Heart right ventricle (tissue), 16 donors: ENCODE results near the gene SNCB. TPM values are rescaled to one million over a fixed set of nuclear protein-coding genes. Genes with fewer than 3 reads are reported as not detected.

Source experiments
- ATAC-seq, 8 donors: fragments of 200-7000 bp; cut with Tn5 transposase; one replicate each; pipeline ENCODE4 v1.9.1; 2020; ENCODE audit warnings: mild to moderate bottlenecking in 8 of 8, moderate library complexity in 8 of 8, moderate number of reproducible peaks in 1 of 8
- DNase-seq, 2 donors: peaks; one replicate each; pipeline ENCODE4 v3.0.0-alpha.2; 2020
- H3K27ac ChIP-seq, 10 donors: fragments of 200-600 bp; sonication (generic) in 2 of 10; one replicate each; pipeline versions ENCODE4 v1.5.0 to v1.8.0; 2020 to 2022; ENCODE audit warnings: mild to moderate bottlenecking in 3 of 10
- H3K27me3 ChIP-seq, 7 donors: fragments of 200-600 bp; one replicate each; pipeline ENCODE4 v1.8.0; 2021 to 2022; ENCODE audit warnings: mild to moderate bottlenecking in 2 of 7
- H3K36me3 ChIP-seq, 9 donors: fragments of 200-600 bp; sonication (generic) in 1 of 9; one replicate each; pipeline versions ENCODE4 v1.5.0 to v1.8.0; 2020 to 2022; ENCODE audit warnings: mild to moderate bottlenecking in 2 of 9
- H3K4me1 ChIP-seq, 9 donors: fragments of 200-600 bp; sonication (generic) in 1 of 9; one replicate each; pipeline versions ENCODE4 v1.5.0 to v1.8.0; 2020 to 2022; ENCODE audit warnings: mild to moderate bottlenecking in 4 of 9
- H3K4me3 ChIP-seq, 10 donors: fragments of 200-600 bp; sonication (generic) in 2 of 10; one replicate each; pipeline versions ENCODE4 v1.5.0 to v1.8.0; 2020 to 2022; ENCODE audit warnings: mild to moderate bottlenecking in 7 of 10, moderate library complexity in 2 of 10
- H3K9me3 ChIP-seq, 11 donors: fragments of 200-600 bp in 10 of 11; sonication (generic) in 2 of 11; one replicate each; pipeline versions ENCODE4 v1.5.0 to v1.8.0; 2013 to 2022; ENCODE audit warnings: mild to moderate bottlenecking in 2 of 11, control low read depth in 1 of 11, moderate library complexity in 1 of 11
- CTCF ChIP-seq, 9 donors: fragments of 200-600 bp; sonication (generic) in 2 of 9; IDR thresholded peaks; one replicate each; pipeline versions ENCODE4 v1.5.0 to v1.8.0; 2021 to 2022; ENCODE audit warnings: antibody characterized with exemption in 9 of 9, mild to moderate bottlenecking in 5 of 9, moderate library complexity in 1 of 9
- WGBS, 2 donors: extraction: QIAGEN DNeasy Blood & Tissue Kit; methylation state at CpG; one replicate each; pipeline ENCODE4 v1.1.7; 2013; ENCODE audit warnings: inconsistent platforms in 1 of 2; 5-methylcytosine and 5-hydroxymethylcytosine counted together
- intact Hi-C, 10 donors: fragments of 100-400 bp; cut with DNase I; formaldehyde crosslinking; loops; one replicate each; pipeline versions ENCODE4 v1.11.1 to v1.14.2; 2022
- polyA plus RNA-seq, 2 donors: library from polyadenylated mRNA; stranded (reverse); fragments of 200-250 nt; gene quantifications; one replicate each; pipeline ENCODE4 v1.2.3, GENCODE V29; 2013
- total RNA-seq, 10 donors: library from RNA; stranded (reverse); fragmentation: NEBNext Ultra II Directional in 3 of 10; extraction: Animal tissue kit (Norgen Biotek cat#: 25700) in 3 of 10; gene quantifications; one replicate each; pipeline versions ENCODE4 v1.2.1 to v1.2.4, GENCODE V29; 2021 to 2023
- donor health status: Arrhythmogenic right ventricular cardiomyopathy.
- donor health status: ischemic (EF 13 %, LVEDD 7.1; RV severe dilation, severe dysfunction).
- donor health status: healthy with polysubstance abuse.
- donor health status: DM: no; HTN: yes; CAD: no.
- donor health status: DM: no; HTN: no; CAD: no.
- donor health status: ischemic (EF 25% LVEDD 6.9; RV normal size, moderate dysfunction).
- donor health status: ischemic (EF 25% LVEDD 5.7; RV mildly dilated, moderate dysfunction).
- donor health status: healthy.
- donor health status: DM: yes; HTN: yes; CAD: no.
- donor health status: Ischemic cardiomyopathy.
- donor health status: ischemic (EF 35%, LVEDD 5.7; RV mildly dilated, moderate dysfunction).
- donor health status: nonischemic (EF 11% LVEDD 7.7; RV severe dilation, severe dysfunction).
- donor health status: DM: yes; HTN: yes; CAD: no.
- donor health status: PGD.
- donor health status: ischemic (EF 29% LVEDD 5.4; RV normal size, mild dysfunction).
- donor health status: nonischemic (EF 23%, LVEDD 6.1; RV moderate dilation, normal function).

Gene SNCB
- total and polyA plus RNA-seq, 12 donors: 0.35 to 0.39 TPM; not detected in 10

- no peak for ATAC-seq
- no peak for DNase-seq
- H3K9me3 ChIP-seq: no peaks in the 10 kb centered on the region
- peaks cover 8 to 24% (median 16%) of the 10 kb centered on the region in 9 donors for H3K4me1 ChIP-seq
- TF ChIP-seq CTCF (IDR thresholded peaks at IDR 0.05): no peak
- H3K27ac ChIP-seq: no peak overlapping the region
- whole genome bisulfite sequencing, 2 donors: 82% methylated on average over 11 of the region's 11 CpGs
- no peaks in the 10 kb centered on the region for H3K36me3 ChIP-seq
- H3K27me3 ChIP-seq: no peaks in the 10 kb centered on the region
- intact Hi-C loops: loop anchor here in 3 of 10 donors (5.0 to 10.0 kb wide), 2 partner anchors 66 to 69 kb away; no protein-coding TSS in a partner anchor
- H3K4me3 ChIP-seq: no peak overlapping the region
Measured at GRCh38 chr5:176643491-176644219, 13.3 kb upstream of the SNCB start.

GRCh38 chr5:176642675-176643490, 12.5 kb upstream of the SNCB start:
- WGBS, 2 donors: 56 to 65% methylated on average over 14 of the region's 15 CpGs
- no peak for DNase-seq
- H3K4me1 ChIP-seq: peaks cover under 1 to 16% (median 8%) of the 10 kb centered on the region in 9 donors
- ATAC-seq: no peak
- no peak for TF ChIP-seq CTCF (IDR thresholded peaks at IDR 0.05)
- H3K27ac ChIP-seq: no peak overlapping the region
- H3K4me3 ChIP-seq: no peak overlapping the region
- H3K27me3 ChIP-seq: no peaks in the 10 kb centered on the region
- intact Hi-C loops: loop anchor here in 3 of 10 donors (5.0 to 10.0 kb wide), 2 partner anchors 66 to 68 kb away; no protein-coding TSS in a partner anchor
- H3K36me3 ChIP-seq: no peaks in the 10 kb centered on the region
- no peaks in the 10 kb centered on the region for H3K9me3 ChIP-seq

GRCh38 chr5:176640616-176641015, 10.3 kb upstream of the SNCB start:
- no peak overlapping the region for H3K4me3 ChIP-seq
- H3K27me3 ChIP-seq: peaks cover 0 to 8% (median 0%) of the 10 kb centered on the region in 7 donors
- TF ChIP-seq CTCF (IDR thresholded peaks at IDR 0.05): no peak
- H3K27ac ChIP-seq: peak overlapping the region in 1 of 10 donors; percentile 58
- WGBS, 2 donors: 79 to 82% methylated on average over 4 of the region's 4 CpGs
- intact Hi-C loops: loop anchor here in 3 of 10 donors (5.0 to 10.0 kb wide), 2 partner anchors 63 to 66 kb away; no protein-coding TSS in a partner anchor
- H3K9me3 ChIP-seq: no peaks in the 10 kb centered on the region
- peaks cover 0 to 7% (median 0%) of the 10 kb centered on the region in 9 donors for H3K4me1 ChIP-seq
- ATAC-seq: no peak
- H3K36me3 ChIP-seq: no peaks in the 10 kb centered on the region
- no peak for DNase-seq

- H3K4me3 ChIP-seq: no peak overlapping the region
- TF ChIP-seq CTCF (IDR thresholded peaks at IDR 0.05): no peak
- intact Hi-C loops: loop anchor here in 4 of 10 donors (5.0 to 10.0 kb wide), 2 partner anchors 63 to 65 kb away; no protein-coding TSS in a partner anchor
- H3K27ac ChIP-seq: peak overlapping the region in 1 of 10 donors; percentile 58
- 24 to 25% methylated on average over 4 of the region's 4 CpGs for WGBS, 2 donors
- peaks cover 0 to 7% (median 0%) of the 10 kb centered on the region in 9 donors for H3K4me1 ChIP-seq
- no peaks in the 10 kb centered on the region for H3K9me3 ChIP-seq
- H3K36me3 ChIP-seq: no peaks in the 10 kb centered on the region
- ATAC-seq: peak; percentile 80 to 94 (median 90)
- H3K27me3 ChIP-seq: peaks cover 0 to 13% (median 5%) of the 10 kb centered on the region in 7 donors
- DNase-seq: peak; percentile 68 to 77
Measured at GRCh38 chr5:176639981-176640380, 9.6 kb upstream of the SNCB start.
